KMS-11 (cell line): ENCODE results near the gene ID3.

ENCODE experiments used
- H2AFZ ChIP-seq: fragments of 200-600 bp; sonication (generic); 2 replicates; pipeline ENCODE4 v1.6.1; 2016; ENCODE audit warnings: antibody characterized with exemption, mixed run types, low read depth
- H3K27ac ChIP-seq: fragments of 200-600 bp; sonication (generic); 2 replicates; pipeline ENCODE4 v1.6.1; 2016; ENCODE audit warnings: mild to moderate bottlenecking, mixed run types
- H3K27me3 ChIP-seq: fragments of 200-600 bp; sonication (generic); 2 replicates; pipeline ENCODE4 v1.6.1; 2017; ENCODE audit warnings: mild to moderate bottlenecking, low read depth, mixed run types, moderate library complexity; ENCODE audit not compliant: insufficient read depth
- H3K36me3 ChIP-seq: fragments of 200-600 bp; sonication (generic); 2 replicates; pipeline ENCODE4 v1.6.1; 2017; ENCODE audit warnings: mild to moderate bottlenecking, mixed run types; ENCODE audit not compliant: insufficient read depth
- H3K4me1 ChIP-seq: fragments of 200-600 bp; sonication (generic); 2 replicates; pipeline ENCODE4 v1.6.1; 2016; ENCODE audit warnings: mild to moderate bottlenecking, low read depth, mixed run types; ENCODE audit not compliant: poor library complexity, severe bottlenecking
- H3K4me2 ChIP-seq: fragments of 200-600 bp; sonication (generic); 2 replicates; pipeline ENCODE4 v1.7.0; 2016; ENCODE audit warnings: mild to moderate bottlenecking, mixed run types
- H3K4me3 ChIP-seq: fragments of 200-600 bp; sonication (generic); IDR thresholded peaks from 2 replicates; pipeline ENCODE4 v1.6.1; 2017; ENCODE audit warnings: low read depth, low read length, mixed read lengths; ENCODE audit not compliant: insufficient read depth
- H3K79me2 ChIP-seq: fragments of 200-600 bp; sonication (generic); 2 replicates; pipeline ENCODE4 v1.6.1; 2016; ENCODE audit warnings: low read depth, mixed run types; ENCODE audit not compliant: insufficient read depth
- H3K9ac ChIP-seq: fragments of 200-600 bp; sonication (generic); 2 replicates; pipeline ENCODE4 v1.6.1; 2016; ENCODE audit warnings: mild to moderate bottlenecking, mixed run types
- H4K20me1 ChIP-seq: fragments of 200-600 bp; sonication (generic); 2 replicates; pipeline ENCODE4 v1.6.1; 2016; ENCODE audit warnings: mild to moderate bottlenecking, mixed run types; ENCODE audit not compliant: insufficient read depth
- TF ChIP-seq, protein P1 (sequence below): fragments of 200-600 bp; sonication (generic); conservative IDR thresholded peaks from 2 replicates; pipeline ENCODE4 v1.6.1; 2017; ENCODE audit warnings: low read depth, mild to moderate bottlenecking, antibody characterized with exemption, low read length, moderate library complexity, mixed read lengths

Gene ID3

DNA sequence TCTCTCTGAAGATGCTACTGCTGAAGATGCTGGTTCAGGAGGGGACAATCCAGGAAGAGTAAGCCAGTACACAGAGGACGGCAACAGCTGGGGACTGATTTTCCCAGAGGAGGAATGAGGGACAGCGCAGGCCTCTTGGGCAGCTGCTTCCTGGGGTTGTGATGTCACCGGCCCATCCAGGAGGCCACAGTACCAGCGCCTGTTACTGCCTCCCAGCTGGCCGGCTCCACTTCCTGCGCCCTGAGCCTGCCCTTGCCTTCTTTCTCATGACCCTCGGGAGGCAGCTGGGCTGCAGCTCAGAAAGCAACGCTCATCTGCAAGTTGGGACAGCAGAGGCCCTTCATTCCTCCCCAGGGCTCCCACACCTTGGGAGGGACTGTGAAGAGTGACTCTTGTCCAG lies 21.9 kb upstream of the ID3 start:
- Histone ChIP-seq H3K4me1 (peaks cover 15% of the 10 kb centered on the region), H3K36me3 (no peaks in the 10 kb centered on the region), H3K4me3 (no peak overlapping the region), H3K4me2 (no peak overlapping the region), H3K79me2 (no peaks in the 10 kb centered on the region), H3K27me3 (no peaks in the 10 kb centered on the region), H3K9ac (no peak overlapping the region), H3K27ac (no peak overlapping the region), H2AFZ (no peak overlapping the region), H4K20me1 (no peaks in the 10 kb centered on the region)
- TF ChIP-seq, protein P1, sequence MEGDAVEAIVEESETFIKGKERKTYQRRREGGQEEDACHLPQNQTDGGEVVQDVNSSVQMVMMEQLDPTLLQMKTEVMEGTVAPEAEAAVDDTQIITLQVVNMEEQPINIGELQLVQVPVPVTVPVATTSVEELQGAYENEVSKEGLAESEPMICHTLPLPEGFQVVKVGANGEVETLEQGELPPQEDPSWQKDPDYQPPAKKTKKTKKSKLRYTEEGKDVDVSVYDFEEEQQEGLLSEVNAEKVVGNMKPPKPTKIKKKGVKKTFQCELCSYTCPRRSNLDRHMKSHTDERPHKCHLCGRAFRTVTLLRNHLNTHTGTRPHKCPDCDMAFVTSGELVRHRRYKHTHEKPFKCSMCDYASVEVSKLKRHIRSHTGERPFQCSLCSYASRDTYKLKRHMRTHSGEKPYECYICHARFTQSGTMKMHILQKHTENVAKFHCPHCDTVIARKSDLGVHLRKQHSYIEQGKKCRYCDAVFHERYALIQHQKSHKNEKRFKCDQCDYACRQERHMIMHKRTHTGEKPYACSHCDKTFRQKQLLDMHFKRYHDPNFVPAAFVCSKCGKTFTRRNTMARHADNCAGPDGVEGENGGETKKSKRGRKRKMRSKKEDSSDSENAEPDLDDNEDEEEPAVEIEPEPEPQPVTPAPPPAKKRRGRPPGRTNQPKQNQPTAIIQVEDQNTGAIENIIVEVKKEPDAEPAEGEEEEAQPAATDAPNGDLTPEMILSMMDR, result no peak

DNA sequence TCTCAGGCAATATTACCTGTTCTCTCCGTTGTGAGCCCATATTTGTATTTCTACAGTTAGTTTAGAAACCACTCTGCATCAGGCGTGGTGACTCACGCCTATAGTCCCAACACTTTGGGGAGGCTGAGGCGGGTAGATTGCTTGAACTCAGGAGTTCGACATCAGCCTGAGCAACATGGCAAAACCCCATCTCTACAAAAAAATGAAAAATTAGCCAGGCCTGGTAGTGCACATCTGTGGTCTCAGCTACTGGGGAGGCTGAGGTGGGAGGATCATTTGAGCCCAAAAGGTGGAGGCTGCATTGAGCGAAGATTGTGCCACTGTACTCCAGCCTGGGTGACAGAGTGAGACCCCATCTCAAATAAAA lies 19.7 kb upstream of the ID3 start:
- H3K27ac ChIP-seq, result no peak overlapping the region
- TF ChIP-seq, protein P1, result no peak

DNA sequence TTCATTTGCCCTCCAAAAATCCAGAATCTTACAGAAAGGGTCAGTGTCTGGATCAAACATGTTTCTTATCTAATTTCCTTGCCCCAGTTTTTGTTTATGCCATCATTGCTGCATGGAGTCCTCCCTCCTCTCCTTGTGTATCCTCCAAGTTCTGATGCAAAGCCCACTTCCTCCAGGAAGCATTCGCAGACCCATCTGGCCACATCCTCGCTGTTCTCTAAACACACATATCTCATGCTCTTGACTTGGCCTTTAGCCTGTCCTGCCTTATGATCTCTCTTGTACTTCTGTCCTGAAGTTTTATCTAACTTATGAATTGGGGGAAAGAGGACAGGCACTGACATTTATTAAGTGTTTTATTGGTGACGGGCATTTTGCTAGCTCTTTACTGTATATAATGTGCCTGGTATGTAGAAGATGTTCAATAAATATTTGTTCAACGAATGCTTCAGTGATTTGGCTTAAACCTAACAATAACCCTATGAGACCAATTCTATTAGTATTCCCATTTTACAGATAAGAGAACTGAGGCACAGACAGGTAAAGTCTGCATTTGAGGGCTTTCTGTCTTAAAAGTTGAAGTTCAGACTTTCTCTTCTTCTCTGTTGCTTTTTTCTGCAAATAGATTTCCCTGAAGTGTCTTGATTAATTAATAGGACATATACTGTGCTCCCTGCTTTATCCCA lies 19.2 kb upstream of the ID3 start:
- H3K79me2 ChIP-seq, result no peaks in the 10 kb centered on the region
- H4K20me1 ChIP-seq, result no peaks in the 10 kb centered on the region
- TF ChIP-seq, protein P1, result no peak
- H3K4me2 ChIP-seq, result no peak overlapping the region
- H2AFZ ChIP-seq, result no peak overlapping the region
- H3K36me3 ChIP-seq, result no peaks in the 10 kb centered on the region
- H3K27ac ChIP-seq, result no peak overlapping the region
- no peak overlapping the region for H3K9ac ChIP-seq
- H3K4me1 ChIP-seq, result peaks cover 15% of the 10 kb centered on the region
- no peaks in the 10 kb centered on the region for H3K27me3 ChIP-seq
- no peak overlapping the region for H3K4me3 ChIP-seq

More for the DNA sequence above, 19.7 kb upstream of the ID3 start:
- no peak overlapping the region for H3K4me3 ChIP-seq
- H2AFZ ChIP-seq, result no peak overlapping the region
- no peak overlapping the region for H3K4me2 ChIP-seq
- H3K9ac ChIP-seq, result no peak overlapping the region
- no peaks in the 10 kb centered on the region for H3K79me2 ChIP-seq
- H3K27me3 ChIP-seq, result no peaks in the 10 kb centered on the region
- peaks cover 15% of the 10 kb centered on the region for H3K4me1 ChIP-seq
- H4K20me1 ChIP-seq, result no peaks in the 10 kb centered on the region
- H3K36me3 ChIP-seq, result no peaks in the 10 kb centered on the region

DNA sequence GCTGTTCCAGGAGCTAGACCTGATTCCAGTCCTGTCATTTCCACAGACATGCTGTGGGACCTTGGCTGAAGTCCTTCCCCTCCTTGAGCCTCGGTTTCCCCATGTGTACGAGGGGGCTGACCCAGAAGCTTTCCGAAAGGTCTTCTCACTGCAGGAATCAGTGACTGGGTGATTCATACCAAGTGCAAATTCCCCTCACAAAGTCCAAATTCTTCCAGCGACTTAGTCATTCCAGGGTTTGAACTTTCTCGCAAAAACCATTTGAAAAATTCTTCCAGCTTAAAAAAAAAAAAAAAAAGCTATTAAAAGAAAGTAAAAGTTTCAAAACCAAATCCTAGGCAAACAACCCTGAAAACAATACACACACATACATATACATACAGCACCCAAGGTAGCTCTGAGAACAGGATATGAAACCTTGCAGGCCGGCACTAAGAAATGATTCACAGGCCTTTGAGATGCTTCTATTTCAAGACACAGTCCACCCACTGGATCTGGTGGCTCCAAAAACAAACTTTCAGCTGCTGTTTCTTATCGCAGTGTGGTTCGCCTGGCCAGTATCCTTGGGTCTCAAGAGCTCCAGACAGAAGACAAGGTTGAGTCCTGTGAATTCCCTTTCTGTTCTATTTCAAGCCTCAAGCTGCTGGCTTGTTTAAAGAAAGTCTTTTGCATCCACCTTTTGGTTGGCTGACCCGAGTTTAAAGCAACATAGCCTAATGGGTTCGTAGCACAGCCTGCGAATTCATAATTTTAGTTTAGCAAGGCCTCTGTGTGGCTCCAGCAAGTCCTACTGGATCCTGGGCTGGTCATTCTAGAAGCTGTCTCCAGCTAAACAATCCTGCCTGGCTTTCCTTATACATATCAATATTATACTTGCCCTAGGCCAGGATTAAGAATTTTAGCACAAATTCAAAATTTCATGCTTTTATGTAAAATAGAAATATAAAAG lies 18.0 kb upstream of the ID3 start:
- H4K20me1 ChIP-seq, result no peaks in the 10 kb centered on the region
- H3K27me3 ChIP-seq, result no peaks in the 10 kb centered on the region
- peak overlapping the region; percentile 19; the same call in 1 of the 2 replicates for H3K27ac ChIP-seq
- no peaks in the 10 kb centered on the region for H3K36me3 ChIP-seq
- H3K4me2 ChIP-seq, result peak overlapping the region; percentile 56
- peaks cover 15% of the 10 kb centered on the region for H3K4me1 ChIP-seq
- TF ChIP-seq, protein P1, result no peak
- no peak overlapping the region for H3K4me3 ChIP-seq
- H3K9ac ChIP-seq, result no peak overlapping the region
- no peaks in the 10 kb centered on the region for H3K79me2 ChIP-seq
- H2AFZ ChIP-seq, result peak overlapping the region; percentile 48
